Measurements from ENCODE around the gene ALDH1B1.

DNA sequence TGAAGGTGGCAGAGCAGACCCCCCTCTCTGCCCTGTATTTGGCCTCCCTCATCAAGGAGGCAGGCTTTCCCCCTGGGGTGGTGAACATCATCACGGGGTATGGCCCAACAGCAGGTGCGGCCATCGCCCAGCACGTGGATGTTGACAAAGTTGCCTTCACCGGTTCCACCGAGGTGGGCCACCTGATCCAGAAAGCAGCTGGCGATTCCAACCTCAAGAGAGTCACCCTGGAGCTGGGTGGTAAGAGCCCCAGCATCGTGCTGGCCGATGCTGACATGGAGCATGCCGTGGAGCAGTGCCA is 3.8 kb downstream of the ALDH1B1 start:
- TF ChIP-seq, protein P1, sequence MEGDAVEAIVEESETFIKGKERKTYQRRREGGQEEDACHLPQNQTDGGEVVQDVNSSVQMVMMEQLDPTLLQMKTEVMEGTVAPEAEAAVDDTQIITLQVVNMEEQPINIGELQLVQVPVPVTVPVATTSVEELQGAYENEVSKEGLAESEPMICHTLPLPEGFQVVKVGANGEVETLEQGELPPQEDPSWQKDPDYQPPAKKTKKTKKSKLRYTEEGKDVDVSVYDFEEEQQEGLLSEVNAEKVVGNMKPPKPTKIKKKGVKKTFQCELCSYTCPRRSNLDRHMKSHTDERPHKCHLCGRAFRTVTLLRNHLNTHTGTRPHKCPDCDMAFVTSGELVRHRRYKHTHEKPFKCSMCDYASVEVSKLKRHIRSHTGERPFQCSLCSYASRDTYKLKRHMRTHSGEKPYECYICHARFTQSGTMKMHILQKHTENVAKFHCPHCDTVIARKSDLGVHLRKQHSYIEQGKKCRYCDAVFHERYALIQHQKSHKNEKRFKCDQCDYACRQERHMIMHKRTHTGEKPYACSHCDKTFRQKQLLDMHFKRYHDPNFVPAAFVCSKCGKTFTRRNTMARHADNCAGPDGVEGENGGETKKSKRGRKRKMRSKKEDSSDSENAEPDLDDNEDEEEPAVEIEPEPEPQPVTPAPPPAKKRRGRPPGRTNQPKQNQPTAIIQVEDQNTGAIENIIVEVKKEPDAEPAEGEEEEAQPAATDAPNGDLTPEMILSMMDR (IDR thresholded peaks at IDR 0.05) = no peak
- no peak for TF ChIP-seq POLR2A (IDR thresholded peaks at IDR 0.05)
